ENCODE data around the gene RNF130. TPM values are rescaled to one million over a fixed set of nuclear protein-coding genes. Genes with fewer than 3 reads are reported as not detected.

Gene RNF130
- total and polyA plus RNA-seq, 2 donors (not counting 1 experiment from before 2014, with no cell fraction given) = 14.7 to 32.4 TPM

GRCh38 chr5:180043377-180043776, 28.2 kb downstream of the RNF130 start:
- H3K4me2 ChIP-seq (ENCODE audit: extremely low read depth, insufficient read depth, low read length) = no peak overlapping the region
- H3K4me3 ChIP-seq (replicated peaks in 1 of 4; ENCODE audit: control extremely low read depth in 1 of 4, insufficient read depth in 1 of 4, low read depth in 3 of 4, low read length in 4 of 4) = no peak overlapping the region
- H3K9me3 ChIP-seq (ENCODE audit: control insufficient read depth, insufficient read depth, low read depth, low read length) = no peaks in the 10 kb centered on the region
- no peaks in the 10 kb centered on the region for H3K36me3 ChIP-seq (ENCODE audit: control insufficient read depth, insufficient read depth, low read length)
- no peak overlapping the region for H2AFZ ChIP-seq (ENCODE audit: low read length)
- H3K79me2 ChIP-seq (ENCODE audit: control insufficient read depth, insufficient read depth, low read length) = no peaks in the 10 kb centered on the region
- H3K27me3 ChIP-seq (ENCODE audit: control insufficient read depth, insufficient read depth, low read length) = no peaks in the 10 kb centered on the region
- H4K20me1 ChIP-seq (ENCODE audit: control insufficient read depth, extremely low read depth, insufficient read depth, low read length) = no peaks in the 10 kb centered on the region
- no peak overlapping the region for H3K9ac ChIP-seq (ENCODE audit: insufficient read depth, low read length)
- TF ChIP-seq EZH2 (IDR thresholded peaks at IDR 0.05; ENCODE audit: low read length, missing control alignments) = no peak
- no peak for TF ChIP-seq CTCF (conservative IDR thresholded peaks at IDR 0.05 in 1 of 2, IDR thresholded peaks at IDR 0.05 in 1 of 2; ENCODE audit: low read depth in 1 of 2, low read length in 2 of 2)
- peak in 1 of 2 donors; percentile 53 for DNase-seq (ENCODE audit: low read depth in 2 of 2)
- H3K27ac ChIP-seq (ENCODE audit: insufficient read depth, low read length) = no peak overlapping the region
- no peaks in the 10 kb centered on the region for H3K4me1 ChIP-seq (ENCODE audit: control insufficient read depth, extremely low read depth, insufficient read depth, low read length)

DNA sequence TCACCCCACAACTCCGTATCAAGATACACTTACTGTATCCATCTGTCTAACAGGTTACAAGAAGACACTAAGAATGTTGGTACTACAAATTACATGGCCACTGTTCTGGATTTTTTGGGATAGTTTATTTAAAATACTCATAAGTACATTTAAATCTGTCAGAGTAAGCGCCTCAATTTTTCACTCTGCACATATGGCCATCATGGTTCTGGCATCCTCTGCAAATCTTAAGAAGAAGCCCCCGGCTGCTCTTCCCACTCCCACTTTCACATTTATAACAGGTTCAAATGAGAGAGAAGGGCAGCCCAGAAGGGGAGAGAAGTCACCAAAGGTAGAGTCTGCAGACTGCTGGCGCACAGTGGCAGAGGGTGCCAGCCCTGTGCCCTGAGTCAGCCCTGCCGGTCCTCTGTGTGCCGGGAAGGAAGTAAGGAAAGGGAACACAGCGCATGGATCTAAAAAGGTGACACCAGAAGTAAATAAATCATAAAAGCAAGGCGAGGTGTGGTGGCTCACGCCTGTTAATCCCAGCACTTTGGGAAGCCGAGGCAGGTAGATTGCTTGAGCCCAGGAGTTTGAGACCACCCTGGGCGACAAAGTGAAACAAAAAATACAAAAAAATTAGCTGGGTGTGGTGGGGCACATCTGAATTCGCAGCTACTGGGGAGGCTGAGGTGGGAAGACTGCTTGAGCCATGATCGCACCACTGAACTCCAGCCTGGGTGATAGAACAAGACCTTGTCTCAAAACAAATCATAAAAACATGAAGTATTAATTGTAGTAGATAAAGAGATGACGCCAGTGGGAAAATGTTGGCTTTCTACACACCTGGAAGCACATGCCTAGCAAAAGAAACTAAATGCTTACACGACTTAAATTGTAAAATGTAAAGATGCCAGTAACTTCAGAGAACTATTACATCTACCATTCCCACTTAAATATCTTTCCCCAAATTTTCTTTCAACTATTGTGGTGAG, 30.0 kb downstream of the RNF130 start:
- H3K36me3 ChIP-seq (ENCODE audit: control insufficient read depth, insufficient read depth, low read length) = no peaks in the 10 kb centered on the region
- H3K27me3 ChIP-seq (ENCODE audit: control insufficient read depth, insufficient read depth, low read length) = no peaks in the 10 kb centered on the region
- no peaks in the 10 kb centered on the region for H3K9me3 ChIP-seq (ENCODE audit: control insufficient read depth, insufficient read depth, low read depth, low read length)
- no peaks in the 10 kb centered on the region for H4K20me1 ChIP-seq (ENCODE audit: control insufficient read depth, extremely low read depth, insufficient read depth, low read length)
- DNase-seq (ENCODE audit: low read depth in 2 of 2) = no peak
- H3K4me2 ChIP-seq (ENCODE audit: extremely low read depth, insufficient read depth, low read length) = no peak overlapping the region
- H3K4me3 ChIP-seq (replicated peaks in 1 of 4; ENCODE audit: control extremely low read depth in 1 of 4, insufficient read depth in 1 of 4, low read depth in 3 of 4, low read length in 4 of 4) = no peak overlapping the region
- no peaks in the 10 kb centered on the region for H3K4me1 ChIP-seq (ENCODE audit: control insufficient read depth, extremely low read depth, insufficient read depth, low read length)
- H3K79me2 ChIP-seq (ENCODE audit: control insufficient read depth, insufficient read depth, low read length) = no peaks in the 10 kb centered on the region
- no peak for TF ChIP-seq CTCF (conservative IDR thresholded peaks at IDR 0.05 in 1 of 2, IDR thresholded peaks at IDR 0.05 in 1 of 2; ENCODE audit: low read depth in 1 of 2, low read length in 2 of 2)
- no peak for TF ChIP-seq EZH2 (IDR thresholded peaks at IDR 0.05; ENCODE audit: low read length, missing control alignments)
- no peak overlapping the region for H3K9ac ChIP-seq (ENCODE audit: insufficient read depth, low read length)
- H2AFZ ChIP-seq (ENCODE audit: low read length) = no peak overlapping the region
- H3K27ac ChIP-seq (ENCODE audit: insufficient read depth, low read length) = no peak overlapping the region

DNA sequence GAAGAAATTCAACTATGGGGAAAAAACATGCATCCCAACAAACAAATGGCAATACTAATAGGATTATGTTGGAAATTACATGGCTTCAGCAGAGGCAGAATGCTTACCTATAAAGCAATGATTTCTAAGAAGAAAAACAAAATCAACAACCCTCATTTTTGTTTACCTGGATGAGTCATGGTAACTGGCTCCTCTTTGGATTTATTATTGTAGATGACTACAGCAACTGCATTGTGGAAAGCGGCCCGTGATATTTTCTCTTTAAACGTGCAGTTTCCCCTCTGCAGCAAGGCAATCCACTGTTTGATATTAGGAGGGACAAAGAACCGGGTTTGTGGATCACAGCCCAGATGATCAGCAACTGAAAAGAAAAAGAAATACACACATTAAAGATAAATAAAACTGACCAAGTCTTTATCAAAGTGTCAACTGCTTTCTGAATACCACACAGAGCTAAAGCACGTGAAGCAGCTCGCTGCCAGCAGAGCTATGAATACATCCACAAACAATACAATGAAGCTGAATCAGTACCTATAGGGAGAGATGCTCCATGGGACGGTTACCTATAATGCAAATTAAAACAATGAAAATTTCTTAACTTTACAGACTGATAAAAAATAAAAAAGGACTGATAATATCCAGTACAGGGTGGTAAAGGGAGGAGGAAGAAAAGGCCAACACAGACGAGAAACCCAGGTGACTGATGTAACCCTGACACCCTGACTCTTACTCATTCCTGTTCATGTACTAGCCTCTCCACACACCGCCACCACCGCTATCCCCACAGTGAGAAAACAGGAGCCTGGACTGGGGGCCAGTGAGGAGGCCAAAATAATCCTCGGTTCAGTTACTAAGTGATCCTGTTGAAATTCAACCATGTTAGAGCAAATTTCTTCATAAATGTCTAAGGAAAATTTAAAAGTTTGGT, 31.0 kb downstream of the RNF130 start:
- no peak overlapping the region for H3K4me2 ChIP-seq (ENCODE audit: extremely low read depth, insufficient read depth, low read length)
- TF ChIP-seq CTCF (conservative IDR thresholded peaks at IDR 0.05 in 1 of 2, IDR thresholded peaks at IDR 0.05 in 1 of 2; ENCODE audit: low read depth in 1 of 2, low read length in 2 of 2) (no peak), EZH2 (IDR thresholded peaks at IDR 0.05; ENCODE audit: low read length, missing control alignments) (no peak)

More for the DNA sequence above, 31.0 kb downstream of the RNF130 start:
- H3K9me3 ChIP-seq (ENCODE audit: control insufficient read depth, insufficient read depth, low read depth, low read length) = no peaks in the 10 kb centered on the region
- H3K4me1 ChIP-seq (ENCODE audit: control insufficient read depth, extremely low read depth, insufficient read depth, low read length) = no peaks in the 10 kb centered on the region
- H3K27ac ChIP-seq (ENCODE audit: insufficient read depth, low read length) = no peak overlapping the region
- H2AFZ ChIP-seq (ENCODE audit: low read length) = no peak overlapping the region
- H3K36me3 ChIP-seq (ENCODE audit: control insufficient read depth, insufficient read depth, low read length) = no peaks in the 10 kb centered on the region
- no peaks in the 10 kb centered on the region for H4K20me1 ChIP-seq (ENCODE audit: control insufficient read depth, extremely low read depth, insufficient read depth, low read length)
- no peak overlapping the region for H3K9ac ChIP-seq (ENCODE audit: insufficient read depth, low read length)
- DNase-seq (ENCODE audit: low read depth in 2 of 2) = peak in 1 of 2 donors; percentile 38
- no peak overlapping the region for H3K4me3 ChIP-seq (replicated peaks in 1 of 4; ENCODE audit: control extremely low read depth in 1 of 4, insufficient read depth in 1 of 4, low read depth in 3 of 4, low read length in 4 of 4)
- H3K27me3 ChIP-seq (ENCODE audit: control insufficient read depth, insufficient read depth, low read length) = no peaks in the 10 kb centered on the region
- H3K79me2 ChIP-seq (ENCODE audit: control insufficient read depth, insufficient read depth, low read length) = no peaks in the 10 kb centered on the region

Measured in fibroblast of lung (primary cell).